H4 (cell line): Measurements from ENCODE around the gene SERINC5. TPM values are rescaled to one million over a fixed set of nuclear protein-coding genes. Genes with fewer than 3 reads are reported as not detected.
"Not testable (repeated sequence)": the region's sequence is repeated elsewhere in the genome, so short reads cannot be mapped to it uniquely, and the experiment has no call there.

Experiments
- DNase-seq: peaks from one replicate; pipeline ENCODE4 v3.0.0-alpha.2; 2015; ENCODE audit warnings: low spot score
- total RNA-seq: library from RNA; depleted of rRNA; stranded (reverse); fragments of >200 nt; shearing (Covaris generic); gene quantifications from 2 replicates; pipeline ENCODE4 v1.2.3, GENCODE V29; 2014

The SERINC5 gene
- total RNA-seq, 1 experiment from 2014 or later: 15.6 TPM

GRCh38 chr5:80172067-80172695, 83.7 kb downstream of the SERINC5 start:
- DNase-seq: no peak

GRCh38 chr5:80170117-80170535, 85.7 kb downstream of the SERINC5 start:
- no peak for DNase-seq

- no peak for DNase-seq
Observed at GRCh38 chr5:80168388-80169028, 87.3 kb downstream of the SERINC5 start.

GRCh38 chr5:80165452-80165851, 90.4 kb downstream of the SERINC5 start:
- no peak for DNase-seq

GRCh38 chr5:80161165-80161564, 94.7 kb downstream of the SERINC5 start:
- no peak for DNase-seq

GRCh38 chr5:80160242-80160641, 95.6 kb downstream of the SERINC5 start:
- no peak for DNase-seq

GRCh38 chr5:80159133-80159815, 96.6 kb downstream of the SERINC5 start:
- DNase-seq: no peak

GRCh38 chr5:80156156-80156555, 99.7 kb downstream of the SERINC5 start:
- DNase-seq: no peak

GRCh38 chr5:80154749-80155148, 101.1 kb downstream of the SERINC5 start:
- DNase-seq: no peak

GRCh38 chr5:80154289-80154688, 101.6 kb downstream of the SERINC5 start:
- DNase-seq: not testable (repeated sequence)

GRCh38 chr5:80153586-80154126, 102.2 kb downstream of the SERINC5 start:
- DNase-seq: no peak

GRCh38 chr5:80152778-80153177, 103.1 kb downstream of the SERINC5 start:
- DNase-seq: no peak

- no peak for DNase-seq
Observed at GRCh38 chr5:80151890-80152289, 104.0 kb downstream of the SERINC5 start.

GRCh38 chr5:80150731-80151130, 105.1 kb downstream of the SERINC5 start:
- no peak for DNase-seq

GRCh38 chr5:80149161-80149609, 106.7 kb downstream of the SERINC5 start:
- no peak for DNase-seq

- DNase-seq: no peak
Observed at GRCh38 chr5:80147119-80147815, 108.6 kb downstream of the SERINC5 start.

GRCh38 chr5:80146046-80146445, 109.8 kb downstream of the SERINC5 start:
- DNase-seq: no peak

- no peak for DNase-seq
Observed at GRCh38 chr5:80143491-80143890, 112.4 kb downstream of the SERINC5 start.

GRCh38 chr5:80142996-80143395, 112.9 kb downstream of the SERINC5 start:
- no peak for DNase-seq

GRCh38 chr5:80141681-80142080, 114.2 kb downstream of the SERINC5 start:
- no peak for DNase-seq

GRCh38 chr5:80141147-80141671, 114.6 kb downstream of the SERINC5 start:
- no peak for DNase-seq

GRCh38 chr5:80140496-80140895, 115.4 kb downstream of the SERINC5 start:
- DNase-seq: no peak
